ENCODE measurements around the gene SLC25A33.

SLC25A33 gene

GRCh38 chr1:9596415-9597123, 57.3 kb downstream of the SLC25A33 start:
- Histone ChIP-seq H3K27ac (replicated peaks) (no peak overlapping the region), H3K4me3 (replicated peaks; ENCODE audit: insufficient read depth, low read length) (no peak overlapping the region), H3K27me3 (ENCODE audit: insufficient read depth, poor library complexity, severe bottlenecking) (no peaks in the 10 kb centered on the region)
- TF ChIP-seq REST (IDR thresholded peaks at IDR 0.05; ENCODE audit: insufficient replicate concordance, low read depth) (no peak), CTCF (IDR thresholded peaks at IDR 0.05; ENCODE audit: insufficient read depth, low read length) (no peak), GABPA (IDR thresholded peaks at IDR 0.05; ENCODE audit: low read depth) (no peak), POLR2AphosphoS5 (IDR thresholded peaks at IDR 0.05; ENCODE audit: low read depth) (no peak), SPI1 (IDR thresholded peaks at IDR 0.05; ENCODE audit: borderline replicate concordance, low read depth) (no peak)
- DNase-seq (ENCODE audit: low read depth in 1 of 2, low spot score in 1 of 2): no peak

- no peak for TF ChIP-seq SPI1 (IDR thresholded peaks at IDR 0.05; ENCODE audit: borderline replicate concordance, low read depth)
- no peak for TF ChIP-seq CTCF (IDR thresholded peaks at IDR 0.05; ENCODE audit: insufficient read depth, low read length)
- TF ChIP-seq POLR2AphosphoS5 (IDR thresholded peaks at IDR 0.05; ENCODE audit: low read depth): no peak
- no peak for TF ChIP-seq REST (IDR thresholded peaks at IDR 0.05; ENCODE audit: insufficient replicate concordance, low read depth)
- no peak for TF ChIP-seq GABPA (IDR thresholded peaks at IDR 0.05; ENCODE audit: low read depth)
- no peak for DNase-seq (ENCODE audit: low read depth in 1 of 2, low spot score in 1 of 2)
- Histone ChIP-seq H3K27me3 (ENCODE audit: insufficient read depth, poor library complexity, severe bottlenecking) (no peaks in the 10 kb centered on the region), H3K27ac (replicated peaks) (no peak overlapping the region), H3K4me3 (replicated peaks; ENCODE audit: insufficient read depth, low read length) (no peak overlapping the region)
These were observed 58.4 kb downstream of the SLC25A33 start for GRCh38 chr1:9597361-9598315.

- Histone ChIP-seq H3K4me3 (replicated peaks; ENCODE audit: insufficient read depth, low read length) (no peak overlapping the region), H3K27ac (replicated peaks) (no peak overlapping the region), H3K27me3 (ENCODE audit: insufficient read depth, poor library complexity, severe bottlenecking) (no peaks in the 10 kb centered on the region)
- no peak for TF ChIP-seq CTCF (IDR thresholded peaks at IDR 0.05; ENCODE audit: insufficient read depth, low read length)
- no peak for TF ChIP-seq REST (IDR thresholded peaks at IDR 0.05; ENCODE audit: insufficient replicate concordance, low read depth)
- no peak for TF ChIP-seq POLR2AphosphoS5 (IDR thresholded peaks at IDR 0.05; ENCODE audit: low read depth)
- no peak for TF ChIP-seq GABPA (IDR thresholded peaks at IDR 0.05; ENCODE audit: low read depth)
- TF ChIP-seq SPI1 (IDR thresholded peaks at IDR 0.05; ENCODE audit: borderline replicate concordance, low read depth): no peak
- no peak for DNase-seq (ENCODE audit: low read depth in 1 of 2, low spot score in 1 of 2)
These were observed 59.0 kb downstream of the SLC25A33 start for GRCh38 chr1:9598316-9598700.
